NCI-H146 treated with DMSO at 0.1 percent for 48 hours (cell line): ENCODE measurements around the gene ITCH.
"Not testable (repeated sequence)": the region's sequence is repeated elsewhere in the genome, so short reads cannot be mapped to it uniquely, and the experiment has no call there.

Experiments used
- DNase-seq: peaks from one replicate; lab custom pipeline; 2025; ENCODE audit not compliant: unreplicated experiment; lab: John Stamatoyannopoulos, UW

ITCH gene

DNA sequence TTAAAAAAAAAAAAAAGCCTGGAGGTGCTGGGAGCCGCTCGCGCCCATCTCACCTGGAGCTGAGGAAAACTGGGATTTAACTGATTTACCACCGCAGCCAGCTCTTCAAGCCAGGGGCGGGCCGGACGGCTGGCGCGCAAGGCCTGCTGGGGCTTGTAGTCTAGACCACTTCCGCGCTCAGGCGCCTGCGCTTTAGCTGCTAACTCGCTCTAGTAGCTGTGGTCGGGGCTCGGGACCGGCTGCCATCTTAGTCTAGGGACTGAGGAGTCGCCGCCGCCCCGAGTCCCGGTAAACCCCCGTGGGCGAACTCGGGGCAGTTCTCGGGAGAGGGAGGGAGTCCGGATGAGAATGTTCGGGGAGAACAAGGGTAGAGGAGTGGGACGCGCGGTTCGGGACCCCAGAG, at the start of gene ITCH:
ITCH (plus strand) TSS at position 212 of the 403 bp plus-strand sequence. CDS start 30,539 bp downstream, outside the sequence.
- DNase-seq = peak; percentile 90

DNA sequence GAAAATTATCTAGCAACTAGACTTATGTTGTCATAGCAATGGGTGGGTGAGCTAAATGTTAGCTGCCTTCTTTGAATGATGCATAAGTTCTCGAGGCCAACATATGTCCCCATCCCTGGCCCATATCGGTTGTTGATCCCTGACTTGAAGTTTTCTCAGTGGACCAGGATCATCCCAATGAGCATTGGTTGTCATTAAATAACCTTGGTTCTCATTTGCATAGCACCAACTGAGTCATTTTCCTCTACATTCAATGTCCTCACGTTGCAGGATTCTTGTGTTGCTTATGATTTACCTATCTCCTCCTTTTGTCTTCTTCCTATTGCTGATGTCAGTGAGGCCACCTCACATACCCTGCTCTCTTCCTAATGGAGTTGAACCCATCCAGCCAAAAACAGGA, 47.8 kb upstream of the ITCH start:
- DNase-seq = no peak

DNA sequence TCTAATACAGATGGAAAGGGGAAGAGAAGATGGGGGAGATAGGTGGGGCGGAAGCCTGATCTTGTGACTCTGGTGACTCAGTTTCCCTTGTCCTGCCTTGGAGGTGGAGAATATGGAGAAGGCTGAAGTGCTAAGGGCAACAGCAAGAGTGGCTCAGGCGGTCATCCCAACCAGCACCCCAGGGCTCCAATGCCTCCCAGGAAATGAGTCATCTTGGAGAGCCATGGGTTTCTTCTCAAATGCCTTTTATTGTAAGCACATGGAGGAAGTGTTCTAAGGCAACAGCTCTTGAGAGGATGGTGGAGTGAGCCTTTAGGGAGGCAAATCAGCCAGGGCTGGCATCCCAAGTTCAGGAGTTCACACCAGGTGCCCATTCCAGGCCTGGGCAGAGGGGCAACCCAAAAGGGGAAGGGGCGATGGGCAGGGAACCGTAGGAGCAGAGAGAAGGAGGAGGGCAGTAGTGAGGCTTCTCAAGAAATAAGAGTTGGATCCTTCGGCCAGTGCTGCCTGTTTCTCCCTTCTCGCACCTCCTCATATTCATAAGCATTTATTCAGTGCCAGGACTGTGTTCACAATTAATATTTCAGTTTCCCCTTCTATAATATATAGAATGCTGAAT, 46.8 kb upstream of the ITCH start:
- no peak for DNase-seq

DNA sequence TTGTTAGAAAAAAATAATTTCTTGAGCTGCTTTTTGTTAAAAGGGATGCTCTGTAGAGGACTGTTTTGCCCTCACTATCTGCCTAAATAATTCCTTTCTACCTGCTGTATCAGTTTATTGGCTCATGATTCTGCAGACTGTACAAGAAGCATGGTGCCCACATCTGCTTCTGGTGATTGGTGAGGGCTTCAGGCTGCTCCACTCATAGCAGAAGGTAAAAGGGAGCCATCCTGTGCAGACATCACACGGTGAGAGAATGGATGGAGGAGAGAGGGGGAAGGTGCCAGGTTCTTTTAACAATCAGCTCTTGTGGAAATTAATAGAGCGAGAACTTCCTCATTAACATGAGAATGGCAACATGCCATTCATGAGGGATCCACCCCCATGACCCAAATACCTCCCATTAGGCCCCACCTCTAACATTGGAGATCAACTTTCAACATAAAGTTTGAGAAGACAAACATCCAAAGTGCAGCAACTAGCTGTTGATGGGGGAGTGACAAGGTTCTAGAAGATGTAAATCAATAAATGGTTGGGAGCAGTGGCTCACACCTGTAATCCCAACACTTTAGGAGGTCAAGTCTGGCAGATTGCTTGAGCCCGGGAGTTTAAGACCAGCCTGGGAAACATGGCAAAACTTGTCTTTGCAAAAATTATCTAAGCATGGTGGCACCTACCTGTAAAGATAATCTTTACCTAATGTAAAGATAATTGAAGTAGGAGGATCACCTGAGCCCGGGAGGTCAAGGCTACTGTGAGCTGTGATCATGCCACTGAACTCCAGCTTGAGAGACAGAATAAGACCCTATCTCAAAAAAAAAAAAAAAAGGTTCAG, 44.2 kb upstream of the ITCH start:
- no peak for DNase-seq

DNA sequence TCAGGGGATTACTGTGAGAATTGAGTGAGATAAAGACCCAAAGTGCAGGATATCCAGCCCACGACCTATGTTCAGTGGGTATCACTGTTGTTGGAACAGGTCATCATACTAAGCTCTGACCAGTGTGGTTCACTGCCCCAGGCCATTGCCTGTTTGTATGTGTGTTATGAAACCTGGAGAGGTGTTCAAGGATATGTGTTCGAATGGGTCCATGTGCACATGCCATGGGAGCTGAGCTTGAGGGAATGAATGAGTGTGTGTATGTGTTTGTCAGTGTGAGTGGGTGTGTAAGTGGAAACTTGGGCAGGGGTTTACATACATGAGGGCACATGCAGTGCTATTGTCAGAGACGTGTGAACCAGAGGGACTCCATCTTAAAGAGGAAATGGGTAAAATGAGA, 42.2 kb upstream of the ITCH start:
- DNase-seq = no peak

DNA sequence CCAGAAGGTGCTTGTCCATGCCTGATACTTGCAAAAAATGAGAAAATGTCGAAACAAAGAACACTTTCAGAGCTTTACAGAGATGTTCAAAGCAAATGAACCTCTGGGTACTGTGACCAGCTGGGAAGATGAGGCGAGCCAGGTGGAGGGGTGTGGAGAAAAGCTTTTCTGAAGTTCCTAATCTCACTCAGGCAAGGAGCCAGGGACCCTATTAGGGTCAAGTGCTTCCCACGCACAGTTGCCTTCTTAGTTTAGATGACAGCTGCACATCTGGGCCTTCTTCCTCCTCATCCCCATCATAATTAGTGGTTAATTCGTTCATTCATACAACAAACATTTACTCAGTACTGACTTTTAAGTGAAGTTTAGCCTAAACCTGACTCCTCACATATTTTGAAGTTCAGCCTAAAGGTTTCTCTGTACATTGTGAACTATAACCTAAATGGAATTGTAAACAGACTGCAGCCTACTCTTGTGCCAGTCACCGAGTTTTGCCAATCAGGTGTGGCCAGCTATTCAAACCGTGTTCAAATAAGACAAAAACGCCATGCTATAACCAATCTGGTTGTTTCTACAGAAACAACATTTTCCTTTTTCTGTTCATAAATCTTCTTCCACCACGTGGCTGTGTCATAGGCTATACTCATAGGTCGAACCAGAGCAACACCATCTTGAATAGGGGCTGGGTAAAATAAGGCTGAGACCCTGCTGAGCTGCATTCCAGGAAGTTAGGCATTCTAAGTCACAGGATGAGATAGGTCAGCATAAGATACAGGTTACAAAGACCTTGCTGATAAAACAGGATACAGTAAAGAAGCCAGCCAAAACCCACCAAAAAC, 40.6 kb upstream of the ITCH start:
- no peak for DNase-seq

DNA sequence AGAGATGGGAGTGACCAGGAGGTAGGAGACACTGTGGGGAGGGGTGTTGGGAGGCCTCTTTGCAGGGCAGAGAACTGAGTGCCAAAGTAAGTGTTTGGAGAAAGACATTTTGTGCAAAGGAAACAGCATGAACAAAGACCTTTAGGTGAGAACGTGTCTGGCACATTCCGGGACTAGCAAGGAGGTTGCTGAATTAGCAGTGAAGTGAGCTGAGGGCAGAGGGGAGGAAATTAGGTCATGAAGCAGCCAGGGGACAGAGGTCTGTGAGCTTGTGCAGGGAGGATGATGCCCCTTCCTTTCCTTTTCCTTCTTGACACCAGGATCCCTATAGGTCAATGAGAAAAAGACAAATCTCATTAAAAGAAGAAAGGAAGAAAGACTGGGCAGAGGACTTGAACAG, 38.5 kb upstream of the ITCH start:
- DNase-seq = no peak

DNA sequence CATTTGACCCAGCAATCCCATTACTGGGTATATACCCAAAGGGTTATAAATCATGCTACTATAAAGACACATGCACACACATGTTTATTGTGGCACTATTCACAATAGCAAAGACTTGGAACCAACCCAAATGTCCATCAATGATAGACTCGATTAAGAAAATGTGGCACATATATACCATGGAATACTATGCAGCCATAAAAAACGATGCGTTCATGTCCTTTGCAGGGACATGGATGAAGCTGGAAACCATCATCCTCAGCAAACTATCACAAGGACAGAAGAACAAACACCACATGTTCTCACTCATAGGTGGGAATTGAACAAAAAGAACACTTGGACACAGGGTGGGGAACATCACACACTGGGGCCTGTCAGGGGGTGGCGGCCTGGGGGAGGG, 34.9 kb upstream of the ITCH start:
- not testable (repeated sequence) for DNase-seq

DNA sequence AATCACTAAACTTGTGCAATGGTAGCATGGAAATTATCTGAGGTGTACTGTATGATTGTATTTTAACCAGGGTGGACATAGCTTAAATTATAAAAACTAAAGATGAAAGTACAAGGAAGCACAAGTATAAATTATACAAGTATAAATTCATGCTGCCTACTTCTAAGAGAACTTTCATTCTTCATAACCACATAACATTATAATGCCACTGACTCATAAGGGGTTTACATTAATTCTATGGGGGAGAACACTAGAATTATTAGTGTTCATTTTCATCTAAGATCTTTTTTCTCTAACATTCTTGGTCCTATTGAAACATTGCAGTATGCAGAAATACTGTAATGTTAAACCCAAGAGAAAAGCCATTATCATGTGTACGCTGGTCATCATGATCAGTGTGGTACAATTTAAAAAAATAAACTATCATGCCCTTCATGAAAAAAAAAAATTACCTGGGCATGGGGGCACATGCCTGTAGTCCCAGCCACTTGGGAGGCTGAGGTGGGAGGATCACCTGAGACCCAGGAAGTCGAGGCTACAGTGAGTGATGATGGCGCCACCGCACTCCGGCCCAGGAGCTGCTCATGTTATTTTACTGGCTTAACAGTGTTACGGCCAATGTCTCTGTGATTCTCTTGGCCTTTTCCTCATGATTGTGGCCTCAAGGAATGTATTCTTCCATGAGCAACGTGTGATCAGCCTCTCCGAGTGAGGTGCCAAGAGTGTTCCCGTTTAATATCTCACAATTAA, 34.0 kb upstream of the ITCH start:
- DNase-seq = no peak

DNA sequence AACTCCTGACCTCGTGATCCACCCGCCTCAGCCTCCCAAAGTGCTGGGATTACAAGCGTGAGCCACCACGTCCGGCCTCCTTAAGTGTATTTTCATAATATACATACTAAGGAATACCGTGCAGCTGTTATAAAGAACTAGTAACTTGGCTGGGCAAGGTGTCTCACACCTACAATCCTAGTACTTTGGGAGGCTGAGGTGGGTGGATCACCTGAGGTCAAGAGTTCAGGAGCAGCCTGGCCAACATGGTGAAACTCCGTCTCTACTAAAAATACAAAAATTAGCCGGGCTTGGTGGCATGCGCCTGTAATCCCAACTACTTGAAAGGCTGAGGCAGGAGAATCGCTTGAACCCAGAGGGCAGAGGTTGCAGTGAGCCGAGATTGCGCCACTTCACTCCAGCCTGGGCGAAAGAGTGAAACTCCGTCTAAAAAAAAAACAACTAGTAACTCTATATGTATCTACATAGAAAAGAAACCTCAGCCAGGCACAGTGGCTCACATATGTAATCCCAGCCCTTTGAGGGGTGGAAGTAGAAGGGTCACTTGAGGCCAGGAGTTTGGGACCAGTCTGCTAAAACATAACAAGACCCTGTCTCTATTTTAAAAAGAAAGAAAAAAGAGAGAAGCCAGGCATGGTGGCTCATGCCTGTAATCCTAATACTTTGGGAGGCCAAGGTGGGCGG, 32.1 kb upstream of the ITCH start:
- DNase-seq = not testable (repeated sequence)

DNA sequence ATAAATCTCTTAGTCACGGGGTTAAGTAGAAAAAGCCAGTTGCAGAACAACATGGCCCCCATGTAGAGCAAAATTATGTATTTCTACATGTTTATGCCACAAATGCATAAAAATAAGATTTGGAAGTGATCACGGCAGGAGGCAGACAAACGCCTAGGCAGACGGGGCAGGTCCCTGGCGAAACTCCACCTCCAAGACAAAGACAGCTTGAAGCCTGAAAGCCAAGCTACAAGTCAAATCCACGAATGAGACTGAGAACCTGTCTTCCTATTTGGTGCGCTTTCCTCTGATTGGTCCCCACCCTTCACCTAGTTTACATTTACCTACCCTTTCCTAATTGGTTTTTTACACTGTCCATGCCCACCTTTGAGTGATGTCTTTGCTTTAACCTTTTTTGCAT, 31.2 kb upstream of the ITCH start:
- no peak for DNase-seq

DNA sequence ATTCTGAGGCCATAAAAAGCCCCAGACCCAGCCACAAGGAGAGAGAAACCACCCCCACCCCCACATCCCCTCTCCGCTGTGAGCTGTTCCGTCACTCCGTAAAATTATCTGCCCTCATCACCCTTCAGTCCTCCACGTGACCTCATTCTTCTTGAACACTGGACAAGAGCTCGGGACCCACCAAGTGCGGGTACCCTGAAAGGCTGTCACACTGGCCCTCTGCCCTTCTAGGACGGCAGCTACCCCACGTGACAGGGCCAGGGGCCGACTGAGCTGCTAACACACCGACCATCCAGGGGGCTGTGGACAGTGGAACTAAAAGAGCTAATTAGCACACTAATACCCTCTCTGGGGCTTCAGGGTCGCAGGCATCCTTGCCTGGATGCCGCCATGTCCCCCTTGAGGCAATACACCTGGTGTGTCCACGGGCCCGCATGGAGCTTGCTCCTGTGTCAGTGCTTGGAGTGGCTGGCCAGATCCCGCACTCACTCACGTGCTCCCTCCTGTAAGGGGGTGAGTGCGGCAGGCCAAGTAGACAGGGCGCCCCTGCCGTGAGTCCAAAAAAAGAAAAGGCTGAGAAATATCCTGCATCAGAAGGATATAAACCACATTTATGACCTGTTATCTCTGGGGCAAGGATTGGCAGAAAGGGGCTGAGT, 30.7 kb upstream of the ITCH start:
- DNase-seq = no peak

DNA sequence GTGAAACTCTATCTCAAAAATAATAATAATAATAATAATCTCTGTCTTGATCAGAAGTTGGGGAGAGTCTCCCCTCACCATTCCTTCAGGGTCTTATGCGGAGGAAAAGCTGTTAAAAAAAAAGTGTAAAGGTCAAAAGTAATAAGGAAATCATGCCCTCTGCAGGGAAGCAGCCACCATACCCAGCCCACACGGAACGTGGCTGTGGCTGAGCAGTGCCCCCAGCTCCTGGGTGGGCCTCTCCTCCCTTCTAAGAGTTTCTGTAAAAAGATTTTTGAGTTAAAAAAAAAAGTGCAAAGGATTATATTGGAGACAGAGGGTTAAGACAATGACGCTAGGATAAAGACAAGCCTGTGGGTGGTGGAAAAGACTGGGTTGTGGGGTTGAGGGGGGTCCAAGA, 29.3 kb upstream of the ITCH start:
- no peak for DNase-seq

DNA sequence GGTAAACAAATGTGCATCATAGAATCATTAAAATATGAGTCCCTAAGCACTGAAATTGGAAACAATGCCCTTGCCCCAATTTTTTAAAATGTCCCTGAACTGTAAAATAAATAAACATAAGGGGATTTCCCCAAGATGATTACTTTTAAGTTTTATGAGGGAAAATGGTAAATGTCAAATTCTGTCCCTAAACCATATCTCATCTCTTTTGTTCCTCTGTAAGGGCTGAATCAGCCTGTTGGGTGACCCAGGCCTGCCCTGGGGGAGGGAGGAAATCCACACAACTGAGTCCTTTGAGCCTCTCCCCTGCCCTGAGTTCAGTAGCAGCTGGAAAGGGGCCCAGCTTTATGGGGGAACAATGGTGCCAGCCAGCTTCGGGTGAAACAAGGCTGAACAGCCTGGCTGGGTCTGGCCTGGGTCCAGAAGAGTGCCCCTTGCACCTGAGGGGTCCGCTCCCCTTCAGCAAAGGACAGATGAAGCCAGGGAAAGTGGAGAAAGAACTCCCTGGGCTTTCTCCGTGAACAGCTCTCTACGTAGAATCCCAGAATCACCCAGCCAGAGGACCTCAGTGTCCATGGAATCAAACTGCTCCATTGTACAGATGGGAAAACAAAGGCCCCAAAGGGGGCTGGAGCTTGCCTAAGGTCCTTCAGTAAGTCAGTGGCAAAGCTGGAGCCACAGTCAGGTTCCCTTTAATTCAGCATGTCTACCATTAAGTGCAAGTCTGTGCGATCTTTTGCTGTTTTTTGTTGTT, 28.2 kb upstream of the ITCH start:
- no peak for DNase-seq

DNA sequence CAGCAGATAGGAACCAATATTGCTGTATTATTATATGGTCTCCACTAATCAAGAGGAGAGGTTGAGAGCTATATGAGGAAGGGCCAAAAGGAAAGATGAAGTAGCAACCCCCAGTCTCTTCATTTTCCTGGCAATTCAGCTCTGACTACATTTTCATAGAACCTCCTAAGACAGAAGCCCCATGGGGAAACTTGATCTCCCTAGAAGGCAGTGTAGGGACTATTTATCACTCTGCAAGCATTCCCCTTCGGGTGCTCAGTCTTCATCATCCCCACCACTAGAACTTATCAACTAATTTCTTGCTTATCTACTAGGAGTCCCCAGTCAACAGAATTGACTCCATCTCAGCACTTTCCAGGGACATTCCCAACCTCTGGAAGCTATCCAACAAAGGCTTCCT, 25.5 kb upstream of the ITCH start:
- no peak for DNase-seq

DNA sequence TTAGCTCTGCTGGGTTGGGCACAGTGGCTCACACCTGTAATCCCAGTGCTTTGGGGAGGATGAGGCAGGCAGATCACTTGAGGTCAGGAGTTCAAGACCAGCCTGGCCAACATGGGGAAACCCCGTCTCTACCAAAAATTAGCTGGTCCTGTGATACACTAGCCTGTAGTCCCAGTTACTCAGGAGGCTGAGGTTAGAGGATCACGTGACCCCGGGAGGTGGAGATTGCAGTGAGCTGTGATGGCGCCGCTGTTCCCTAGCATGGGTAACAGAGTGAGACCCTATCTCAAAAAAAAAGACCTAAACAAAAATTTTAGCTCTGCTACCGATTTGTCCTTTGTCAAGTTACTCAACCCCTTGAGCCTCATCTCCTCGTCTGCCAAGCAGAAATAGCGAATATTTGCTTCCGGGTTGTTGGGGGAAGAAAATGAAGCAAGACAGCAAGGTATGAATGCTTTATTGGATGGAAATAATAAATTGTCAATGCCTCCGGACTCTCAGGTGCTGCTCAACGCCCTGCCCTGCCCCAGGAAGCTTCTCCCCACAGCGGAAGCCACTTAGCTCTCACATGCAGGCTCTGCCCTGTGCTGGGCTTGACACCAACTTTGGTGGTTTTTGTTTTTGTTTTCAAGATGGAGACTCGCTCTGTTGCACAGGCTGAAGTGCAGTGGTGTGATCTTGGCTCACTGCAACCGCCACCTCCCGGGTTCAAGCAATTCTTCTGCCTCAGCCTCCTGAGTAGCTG, 24.9 kb upstream of the ITCH start:
- DNase-seq = no peak

DNA sequence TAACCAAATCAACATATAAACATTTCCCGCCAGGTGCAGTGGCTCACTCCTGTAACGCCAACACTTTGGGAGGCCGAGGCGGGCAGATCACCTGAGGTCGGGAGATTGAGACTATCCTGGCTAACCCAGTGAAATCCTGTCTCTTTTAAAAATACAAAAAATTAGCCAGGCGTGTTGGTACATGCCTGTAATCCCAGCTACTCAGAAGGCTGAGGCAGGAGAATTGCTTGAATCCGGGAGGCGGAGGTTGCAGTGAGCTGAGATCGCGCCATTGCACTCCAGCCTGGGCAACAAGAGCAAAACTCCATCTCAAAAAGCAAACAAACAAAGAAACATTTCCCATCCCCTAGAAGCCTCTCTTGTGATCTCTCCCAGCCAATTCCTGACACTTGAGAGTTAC, 22.3 kb upstream of the ITCH start:
- not testable (repeated sequence) for DNase-seq

DNA sequence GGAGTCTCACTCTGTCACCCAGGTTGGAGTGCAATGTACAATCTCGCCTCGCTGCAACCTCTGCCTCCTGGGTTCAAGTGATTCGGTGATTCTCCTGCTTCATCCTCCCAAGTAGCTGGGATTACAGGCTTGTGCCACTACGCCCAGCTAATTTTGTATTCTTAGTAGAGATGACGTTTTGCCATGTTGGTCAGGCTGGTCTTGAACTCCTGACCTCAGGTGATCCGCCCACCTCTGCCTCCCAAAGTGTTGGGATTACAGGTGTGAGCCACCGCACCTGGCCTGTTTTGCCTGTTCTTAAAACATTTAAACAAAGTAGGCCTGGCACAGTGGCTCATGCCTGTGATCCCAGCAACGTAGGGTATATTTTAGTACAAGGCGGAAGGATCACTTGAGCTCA, 21.9 kb upstream of the ITCH start:
- DNase-seq = not testable (repeated sequence)
